PFSK-1 (cell line): ENCODE measurements around the gene NXT2.

Source experiments
- FOXP2 ChIP-seq: optimal IDR thresholded peaks from 2 replicates; pipeline ENCODE3; 2011; ENCODE audit warnings: borderline replicate concordance, control low read depth, inconsistent platforms; ENCODE audit not compliant: insufficient read depth; ENCODE audit errors: extremely low read length, extremely low read depth
- POLR2AphosphoS5 ChIP-seq: IDR thresholded peaks from 2 replicates; pipeline ENCODE4 v1.6.1; 2012; ENCODE audit warnings: low read depth, mild to moderate bottlenecking, control low read depth, low read length, moderate library complexity
- REST ChIP-seq, 2 experiments: IDR thresholded peaks; 2 replicates each; pipeline versions ENCODE4 v1.6.1 to v1.8.0; 2011 to 2012; ENCODE audit warnings: low read depth in 2 of 2, low read length in 2 of 2, control low read depth in 1 of 2, inconsistent platforms in 1 of 2, mild to moderate bottlenecking in 1 of 2, moderate library complexity in 1 of 2; ENCODE audit not compliant: insufficient read depth in 1 of 2

DNA sequence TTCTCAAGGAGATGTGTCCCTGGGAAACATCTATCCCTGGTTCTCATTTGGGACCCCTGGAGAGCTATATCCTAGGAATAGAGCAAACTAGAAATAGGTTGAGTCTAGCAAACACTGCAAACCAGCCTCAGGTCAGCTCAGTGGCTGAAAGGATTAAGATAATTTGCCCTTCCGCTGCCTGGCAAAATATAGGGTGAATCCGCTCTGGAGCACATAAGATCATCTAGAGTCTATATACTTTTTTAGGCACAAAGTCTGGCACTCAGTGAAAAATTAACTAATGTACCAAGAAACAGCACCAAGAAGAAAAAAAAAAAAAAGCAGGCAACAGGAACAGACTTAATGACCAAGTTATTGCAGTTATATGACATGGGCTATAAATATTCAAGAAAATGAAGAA, 47.5 kb upstream of the NXT2 start:
- TF ChIP-seq POLR2AphosphoS5 (no peak), FOXP2 (no peak), REST (IDR thresholded peaks at IDR 0.05; ENCODE audit: insufficient read depth in 1 of 2, low read depth in 2 of 2, low read length in 2 of 2) (no peak)
